Activated T-helper 1 cell treated with anti-CD3 and anti-CD28 coated beads, Interleukin-12 subunit alpha, Interleukin-12 subunit beta, Interleukin-2, Interleukin-4 antibody, amounts not matched to agents 30 ng/mL and 10 ng/mL and 1 ng/mL, durations not matched to agents 14 hours and 24 hours and 36 hours (primary cell): Measurements from ENCODE around the gene RNF8. TPM values are rescaled to one million over a fixed set of nuclear protein-coding genes. Genes with fewer than 3 reads are reported as not detected.
A peak's percentile ranks its signal among the peaks of the same experiment; 100 is the strongest.
"Not testable (repeated sequence)": the region's sequence is repeated elsewhere in the genome, so short reads cannot be mapped to it uniquely, and the experiment has no call there.

Experiments
- DNase-seq: peaks from one replicate; pipeline ENCODE4 v3.0.0; 2021; ENCODE audit warnings: low spot score
- H3K27ac Mint-ChIP-seq: one replicate; pipeline ENCODE4 v1.8.0; 2021; ENCODE audit warnings: mild to moderate bottlenecking, mixed read lengths
- H3K27me3 Mint-ChIP-seq: one replicate; pipeline ENCODE4 v1.8.0; 2022; ENCODE audit warnings: mild to moderate bottlenecking, moderate library complexity, mixed read lengths; ENCODE audit not compliant: insufficient read depth
- H3K36me3 Mint-ChIP-seq: one replicate; pipeline ENCODE4 v1.8.0; 2021; ENCODE audit warnings: low read depth, mixed read lengths
- H3K4me1 Mint-ChIP-seq: one replicate; pipeline ENCODE4 v1.8.0; 2021; ENCODE audit warnings: low read depth, mixed read lengths
- H3K4me3 Mint-ChIP-seq: one replicate; pipeline ENCODE4 v1.8.0; 2021; ENCODE audit warnings: mild to moderate bottlenecking, moderate library complexity, mixed read lengths
- H3K9me3 Mint-ChIP-seq: one replicate; pipeline ENCODE4 v1.8.0; 2021; ENCODE audit warnings: mixed read lengths
- intact Hi-C: fragments of 100-400 bp; cut with micrococcal nuclease; formaldehyde crosslinking; loops from one replicate; pipeline ENCODE4 v1.15.1; 2024
- total RNA-seq: library from RNA; stranded (reverse); gene quantifications from 2 replicates; pipeline ENCODE4 v1.2.3, GENCODE V29; 2022

The RNF8 gene
- 30.0 and 34.2 TPM in 2 replicates for total RNA-seq

- Mint-ChIP-seq H3K36me3 (peaks cover 13% of the 10 kb centered on the region), H3K27me3 (peaks cover 7% of the 10 kb centered on the region), H3K27ac (peak within 1 kb of the TSS; percentile 90), H3K4me1 (peaks cover 47% of the 10 kb centered on the region), H3K9me3 (no peaks in the 10 kb centered on the region), H3K4me3 (peak within 1 kb of the TSS; percentile 94)
- intact Hi-C loops = loop anchor here (1.0 kb wide), 2 partner anchors 29 to 1285 kb away; partner anchors contain the start of gene BTBD9
- peak; percentile 90 for DNase-seq
Measured at GRCh38 chr6:37353761-37354525, at the start of gene RNF8. TSS of gene RNF8 (plus strand) at chr6:37353983. CDS start at chr6:37354165, 182 bp downstream.

- Mint-ChIP-seq H3K36me3 (peaks cover 50% of the 10 kb centered on the region), H3K27ac (no peak overlapping the region), H3K9me3 (no peaks in the 10 kb centered on the region), H3K4me1 (peaks cover 24% of the 10 kb centered on the region), H3K27me3 (no peaks in the 10 kb centered on the region), H3K4me3 (no peak overlapping the region)
- intact Hi-C loops = no loop called here
- DNase-seq = no peak
Measured at GRCh38 chr6:37304766-37305165, 49.0 kb upstream of the RNF8 start.

- Mint-ChIP-seq H3K4me1 (peaks cover 27% of the 10 kb centered on the region), H3K9me3 (no peaks in the 10 kb centered on the region), H3K27me3 (no peaks in the 10 kb centered on the region), H3K27ac (no peak overlapping the region), H3K36me3 (peaks cover 46% of the 10 kb centered on the region), H3K4me3 (no peak overlapping the region)
- DNase-seq = no peak
- intact Hi-C loops = no loop called here
Measured at GRCh38 chr6:37305841-37306425, 47.9 kb upstream of the RNF8 start.

GRCh38 chr6:37306624-37307222, 47.1 kb upstream of the RNF8 start:
- peaks cover 40% of the 10 kb centered on the region for H3K36me3 Mint-ChIP-seq
- H3K27ac Mint-ChIP-seq = no peak overlapping the region
- DNase-seq = no peak
- H3K9me3 Mint-ChIP-seq = no peaks in the 10 kb centered on the region
- no peaks in the 10 kb centered on the region for H3K27me3 Mint-ChIP-seq
- intact Hi-C loops = no loop called here
- peaks cover 35% of the 10 kb centered on the region for H3K4me1 Mint-ChIP-seq
- H3K4me3 Mint-ChIP-seq = no peak overlapping the region

GRCh38 chr6:37307484-37307883, 46.3 kb upstream of the RNF8 start:
- H3K9me3 Mint-ChIP-seq, H3K27ac Mint-ChIP-seq, H3K27me3 Mint-ChIP-seq, DNase-seq, intact Hi-C loops, H3K4me3 Mint-ChIP-seq: not testable (repeated sequence)
- peaks cover 31% of the 10 kb centered on the region for H3K4me1 Mint-ChIP-seq
- H3K36me3 Mint-ChIP-seq = peaks cover 37% of the 10 kb centered on the region

GRCh38 chr6:37308069-37308815, 45.5 kb upstream of the RNF8 start:
- Mint-ChIP-seq H3K9me3 (no peaks in the 10 kb centered on the region), H3K4me1 (peaks cover 23% of the 10 kb centered on the region), H3K27ac (no peak overlapping the region), H3K4me3 (no peak overlapping the region), H3K36me3 (peaks cover 33% of the 10 kb centered on the region), H3K27me3 (no peaks in the 10 kb centered on the region)
- DNase-seq = no peak
- intact Hi-C loops = no loop called here

- Mint-ChIP-seq H3K4me1 (peaks cover 22% of the 10 kb centered on the region), H3K9me3 (no peaks in the 10 kb centered on the region), H3K4me3 (no peak overlapping the region), H3K27ac (no peak overlapping the region), H3K27me3 (no peaks in the 10 kb centered on the region), H3K36me3 (peaks cover 30% of the 10 kb centered on the region)
- no peak for DNase-seq
- intact Hi-C loops = no loop called here
Measured at GRCh38 chr6:37309046-37309445, 44.7 kb upstream of the RNF8 start.

- Mint-ChIP-seq H3K4me1 (peaks cover 24% of the 10 kb centered on the region), H3K36me3 (peaks cover 30% of the 10 kb centered on the region), H3K9me3 (no peaks in the 10 kb centered on the region), H3K4me3 (no peak overlapping the region), H3K27me3 (no peaks in the 10 kb centered on the region), H3K27ac (no peak overlapping the region)
- intact Hi-C loops = no loop called here
- DNase-seq = no peak
Measured at GRCh38 chr6:37309692-37310091, 44.1 kb upstream of the RNF8 start.

- intact Hi-C loops = no loop called here
- DNase-seq = no peak
- H3K9me3 Mint-ChIP-seq = no peaks in the 10 kb centered on the region
- H3K4me1 Mint-ChIP-seq = peaks cover 28% of the 10 kb centered on the region
- no peak overlapping the region for H3K27ac Mint-ChIP-seq
- H3K36me3 Mint-ChIP-seq = peaks cover 32% of the 10 kb centered on the region
- H3K4me3 Mint-ChIP-seq = no peak overlapping the region
- no peaks in the 10 kb centered on the region for H3K27me3 Mint-ChIP-seq
Measured at GRCh38 chr6:37310966-37311365, 42.8 kb upstream of the RNF8 start.

GRCh38 chr6:37311741-37312473, 41.9 kb upstream of the RNF8 start:
- no peak overlapping the region for H3K4me3 Mint-ChIP-seq
- peaks cover 33% of the 10 kb centered on the region for H3K36me3 Mint-ChIP-seq
- no peaks in the 10 kb centered on the region for H3K9me3 Mint-ChIP-seq
- intact Hi-C loops = no loop called here
- H3K27me3 Mint-ChIP-seq = no peaks in the 10 kb centered on the region
- DNase-seq = no peak
- peak overlapping the region; percentile 5 for H3K27ac Mint-ChIP-seq
- H3K4me1 Mint-ChIP-seq = peaks cover 28% of the 10 kb centered on the region

- H3K27me3 Mint-ChIP-seq = no peaks in the 10 kb centered on the region
- peaks cover 28% of the 10 kb centered on the region for H3K4me1 Mint-ChIP-seq
- intact Hi-C loops = no loop called here
Measured at GRCh38 chr6:37313723-37314486, 39.9 kb upstream of the RNF8 start.

More at GRCh38 chr6:37313723-37314486, 39.9 kb upstream of the RNF8 start:
- Mint-ChIP-seq H3K36me3 (peaks cover 28% of the 10 kb centered on the region), H3K27ac (peak overlapping the region; percentile 6), H3K9me3 (no peaks in the 10 kb centered on the region), H3K4me3 (no peak overlapping the region)
- no peak for DNase-seq
